NCI-H187 (cell line): Measurements from ENCODE around the gene TMTC2.
"Not testable (repeated sequence)": the region's sequence is repeated elsewhere in the genome, so short reads cannot be mapped to it uniquely, and the experiment has no call there.

Experiments used
- DNase-seq, 2 experiments: peaks; one replicate each; lab custom pipeline; 2025; lab: John Stamatoyannopoulos, UW

TMTC2 gene

DNA sequence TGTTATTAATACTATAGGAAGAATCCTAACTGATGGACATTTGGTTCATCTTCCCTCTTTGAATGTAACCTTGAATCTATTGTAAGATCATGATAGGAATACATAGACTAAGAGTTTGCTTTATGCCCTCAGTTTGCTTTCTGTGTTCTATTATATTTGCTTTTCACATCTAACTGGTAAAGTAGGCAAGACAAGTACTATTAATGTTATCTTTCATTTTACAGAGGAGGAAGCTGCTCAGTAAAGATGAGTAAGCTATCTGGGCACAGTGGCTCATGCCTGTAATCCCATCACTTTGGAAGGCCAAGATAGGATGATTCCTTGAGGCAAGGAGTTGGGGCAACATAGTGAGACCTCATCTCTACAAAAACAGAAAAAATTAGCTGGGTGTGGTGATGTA lies 103.0 kb downstream of the TMTC2 start:
- no peak for DNase-seq

- no peak for DNase-seq
Measured at GRCh38 chr12:82793751-82794281, 107.1 kb downstream of the TMTC2 start.

DNA sequence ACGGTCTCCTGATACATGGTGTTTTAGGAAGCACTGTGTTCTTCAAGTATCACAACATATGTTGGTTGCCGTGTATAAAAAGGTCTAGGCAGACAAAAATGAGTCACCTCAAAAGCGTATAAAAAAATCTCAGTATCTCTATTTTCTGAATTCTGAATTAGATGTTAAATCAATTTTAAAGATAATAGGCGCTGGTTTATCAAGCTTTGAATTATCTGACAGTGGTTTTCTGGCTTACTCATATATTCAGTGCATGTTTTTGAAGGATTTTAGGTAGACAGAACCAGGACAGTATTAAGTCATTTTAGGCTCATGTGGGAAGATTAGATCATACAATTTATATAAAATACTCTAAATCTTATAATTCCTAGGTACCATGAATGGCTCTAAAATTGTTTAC lies 110.8 kb downstream of the TMTC2 start:
- no peak for DNase-seq

DNA sequence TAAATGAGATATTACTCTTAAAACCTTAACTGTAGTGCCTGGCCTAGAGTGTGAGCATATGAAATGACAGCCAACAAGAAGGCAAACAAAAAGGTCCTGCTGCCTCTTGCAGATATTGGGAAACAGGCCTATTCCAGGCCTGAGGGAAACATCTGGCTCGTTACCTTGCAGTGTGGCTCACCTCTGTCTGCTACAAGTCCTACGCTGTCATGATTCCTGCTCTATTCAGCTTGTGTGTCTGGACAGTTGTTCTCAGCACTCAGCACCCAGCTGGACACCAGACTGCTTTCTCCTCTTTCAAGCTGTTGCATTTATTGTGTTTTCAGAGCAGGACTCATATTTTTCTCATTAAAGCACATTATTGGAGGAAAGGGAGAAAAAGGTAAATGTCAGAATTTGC lies 113.5 kb downstream of the TMTC2 start:
- no peak for DNase-seq

DNA sequence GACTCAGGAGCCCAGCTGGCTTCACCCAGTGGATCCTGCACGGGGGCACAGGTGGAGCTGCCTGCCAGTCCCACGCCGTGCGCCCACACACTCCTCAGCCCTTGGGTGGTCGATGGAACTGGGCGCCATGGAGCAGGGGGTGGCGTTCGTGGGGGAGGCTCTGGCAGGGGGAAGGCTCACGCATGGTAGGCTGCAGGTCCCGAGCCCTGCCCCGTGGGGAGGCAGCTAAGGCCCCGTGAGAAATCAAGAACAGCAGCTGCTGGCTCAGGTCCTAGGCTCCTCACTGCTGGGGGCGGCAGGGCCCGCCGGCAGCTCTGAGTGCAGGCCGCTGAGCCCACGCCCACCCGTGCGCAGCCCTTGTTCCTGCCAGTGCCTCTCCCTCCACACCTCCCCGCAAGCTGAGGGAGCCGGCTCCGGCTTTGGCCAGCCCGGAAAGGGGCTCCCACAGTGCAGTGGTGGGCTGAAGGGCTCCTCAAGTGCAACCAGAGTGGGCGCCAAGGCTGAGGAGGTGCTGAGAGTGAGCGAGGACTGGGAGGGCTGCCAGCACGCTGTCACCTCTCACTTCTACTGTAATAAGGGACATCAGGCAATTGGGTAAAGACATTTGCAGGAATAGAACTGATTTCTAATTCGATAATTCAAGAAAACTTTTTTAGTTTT lies 115.4 kb downstream of the TMTC2 start:
- DNase-seq: no peak

- no peak for DNase-seq
Measured at GRCh38 chr12:82803201-82803600, 116.5 kb downstream of the TMTC2 start.

DNA sequence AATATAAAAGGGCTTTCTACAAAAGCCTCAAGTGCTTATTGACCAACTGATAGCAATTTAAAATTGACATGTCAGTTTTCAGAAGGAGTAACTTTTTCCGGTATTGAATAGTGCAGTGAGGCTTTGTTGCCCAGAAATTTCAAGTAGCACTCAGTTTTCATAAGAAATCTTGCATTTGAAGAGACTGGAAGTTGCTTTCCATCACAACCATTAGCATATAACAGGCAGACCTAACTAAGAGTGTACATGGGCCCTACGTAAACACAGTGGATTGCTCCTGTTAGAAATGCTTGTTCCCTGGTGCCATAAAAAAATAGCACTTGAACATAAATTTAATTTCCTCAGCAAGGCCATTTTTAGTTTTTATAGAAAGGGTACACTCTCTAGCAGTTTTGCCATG lies 117.9 kb downstream of the TMTC2 start:
- DNase-seq: no peak

GRCh38 chr12:82805004-82805403 lies 118.3 kb downstream of the TMTC2 start:
- DNase-seq: not testable (repeated sequence)

- no peak for DNase-seq
Measured at GRCh38 chr12:82805812-82806497, 119.2 kb downstream of the TMTC2 start.

- no peak for DNase-seq
Measured at GRCh38 chr12:82807132-82807737, 120.5 kb downstream of the TMTC2 start.

GRCh38 chr12:82810568-82810967 lies 123.9 kb downstream of the TMTC2 start:
- no peak for DNase-seq

GRCh38 chr12:82817368-82817767 lies 130.7 kb downstream of the TMTC2 start:
- DNase-seq: no peak

DNA sequence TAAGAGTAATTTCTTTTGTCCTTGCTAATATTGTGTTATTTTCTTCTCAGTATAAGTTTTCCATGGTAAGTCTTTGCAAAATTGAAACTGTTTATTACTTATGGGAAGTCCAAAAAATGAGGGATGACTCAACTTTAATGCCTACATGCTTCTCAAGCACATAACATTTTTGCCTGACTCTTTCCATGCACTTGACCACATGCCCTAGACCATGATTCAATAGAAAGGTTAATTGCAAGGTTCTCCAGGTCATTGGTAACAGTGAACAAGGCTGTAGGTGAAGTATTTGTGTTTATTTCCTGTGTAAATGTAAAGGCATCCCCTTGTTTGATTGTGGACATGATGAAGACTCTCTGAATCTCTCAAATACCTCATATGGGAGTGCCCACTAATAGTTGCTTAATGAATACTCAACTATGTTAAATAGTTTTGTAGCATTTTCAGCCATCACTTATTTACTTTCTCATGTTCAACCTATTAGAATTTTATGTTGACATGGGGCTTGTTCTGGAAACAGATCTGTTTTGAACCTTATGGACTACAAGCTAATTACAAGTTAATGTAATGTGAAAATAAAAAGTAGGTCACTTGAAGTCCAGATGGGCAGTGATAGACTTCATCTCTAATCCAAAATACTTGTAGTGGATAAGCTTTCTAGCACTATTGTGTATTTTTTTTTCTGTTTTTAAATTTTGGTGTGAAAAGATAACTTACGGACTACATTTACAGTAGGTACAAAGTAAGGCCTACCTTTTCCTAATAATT lies 131.7 kb downstream of the TMTC2 start:
- DNase-seq: no peak

DNA sequence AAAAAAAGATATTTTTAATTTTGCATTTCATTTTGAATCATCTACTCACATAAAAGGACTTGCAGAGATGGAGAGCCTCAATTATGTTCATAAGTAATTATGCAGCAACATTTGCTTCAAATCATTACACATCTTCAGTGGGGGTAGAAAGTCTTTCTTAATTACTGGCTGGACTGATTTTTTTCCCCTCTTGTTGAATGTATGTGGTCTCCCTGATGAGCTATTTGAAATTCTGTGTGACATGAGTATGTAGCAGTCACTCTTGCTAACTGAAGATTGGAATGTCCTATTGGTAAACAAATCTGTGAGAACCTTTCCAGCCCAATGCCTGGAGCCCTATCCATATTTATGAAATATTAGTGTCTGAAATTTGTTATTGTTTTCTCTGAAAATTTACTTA lies 139.8 kb downstream of the TMTC2 start:
- no peak for DNase-seq

- DNase-seq: no peak
Measured at GRCh38 chr12:82832096-82832495, 145.4 kb downstream of the TMTC2 start.

DNA sequence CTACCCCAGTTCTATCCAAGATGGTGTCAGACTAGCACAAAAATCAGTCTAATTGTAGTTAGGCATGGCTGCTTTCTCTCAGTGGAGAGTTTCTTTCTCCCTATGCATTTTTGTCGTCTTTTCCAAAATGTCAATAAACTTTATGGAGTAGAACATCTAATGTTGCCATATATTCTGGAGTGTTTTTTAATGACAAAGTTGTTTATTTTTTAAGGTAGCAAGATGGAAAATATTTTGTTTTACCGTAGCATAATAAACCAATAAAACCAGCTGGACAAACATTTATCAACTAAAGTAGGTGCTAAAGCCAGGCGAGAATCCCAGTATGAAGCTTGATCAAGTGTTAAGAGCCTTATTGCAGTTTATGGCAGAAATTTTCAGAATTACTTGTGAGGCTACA lies 146.3 kb downstream of the TMTC2 start:
- no peak for DNase-seq

DNA sequence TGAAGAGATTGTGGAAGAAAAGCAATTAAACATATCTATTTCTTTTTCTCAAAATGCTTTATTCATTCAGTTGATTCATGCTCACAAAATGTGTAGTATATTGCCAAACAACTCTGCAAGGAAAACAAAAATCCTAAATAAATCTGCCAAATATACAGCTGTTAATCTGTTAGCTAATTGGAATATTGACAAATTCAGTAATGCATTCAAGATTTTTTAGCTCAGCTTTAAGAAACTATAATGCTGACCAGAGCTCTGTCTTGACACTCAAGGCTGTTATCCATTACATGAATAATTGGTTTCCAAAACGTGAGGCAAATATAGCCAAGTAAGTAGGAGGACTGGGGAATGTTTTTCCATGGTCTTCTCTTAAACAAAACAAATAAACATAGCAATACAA lies 146.8 kb downstream of the TMTC2 start:
- no peak for DNase-seq

DNA sequence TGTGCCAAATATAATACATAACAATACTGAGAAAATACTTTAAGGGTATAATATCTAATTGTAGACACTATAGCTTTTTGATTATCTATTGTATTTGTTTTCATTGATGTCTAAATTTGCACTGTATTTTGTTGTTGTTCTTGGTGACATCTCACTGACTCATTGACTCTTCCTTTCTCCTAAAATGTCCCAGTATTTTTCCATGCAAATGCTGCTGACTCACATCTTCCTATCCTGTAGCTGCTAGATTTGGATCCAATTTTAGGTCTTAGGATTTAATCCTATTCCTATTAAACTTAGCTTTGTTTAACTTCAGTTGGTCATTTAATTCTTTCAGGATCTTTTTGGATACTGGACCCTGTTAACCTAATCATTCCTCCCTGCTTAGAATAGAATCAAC lies 148.5 kb downstream of the TMTC2 start:
- DNase-seq: no peak

- no peak for DNase-seq
Measured at GRCh38 chr12:82838131-82838551, 151.4 kb downstream of the TMTC2 start.

DNA sequence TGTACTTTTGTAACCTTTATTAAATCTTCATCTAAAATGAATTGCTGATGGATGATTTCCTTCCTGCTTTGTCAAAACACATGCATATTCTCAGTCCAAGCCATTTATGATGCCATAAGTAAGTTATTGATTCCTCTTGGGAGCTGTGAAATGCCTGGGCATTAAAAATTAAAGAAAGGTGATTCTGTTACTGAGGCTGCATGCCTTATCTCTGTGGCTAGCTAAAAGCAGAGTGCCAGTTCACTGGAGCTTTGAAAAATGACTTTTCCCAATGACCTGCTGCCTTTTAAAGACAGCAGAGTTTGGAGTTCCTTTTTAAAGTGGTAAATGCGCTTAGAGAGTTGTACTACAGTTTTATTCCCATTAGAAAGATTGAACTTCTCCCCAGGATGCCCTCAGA lies 152.1 kb downstream of the TMTC2 start:
- DNase-seq: no peak

- no peak for DNase-seq
Measured at GRCh38 chr12:82839796-82840195, 153.1 kb downstream of the TMTC2 start.

DNA sequence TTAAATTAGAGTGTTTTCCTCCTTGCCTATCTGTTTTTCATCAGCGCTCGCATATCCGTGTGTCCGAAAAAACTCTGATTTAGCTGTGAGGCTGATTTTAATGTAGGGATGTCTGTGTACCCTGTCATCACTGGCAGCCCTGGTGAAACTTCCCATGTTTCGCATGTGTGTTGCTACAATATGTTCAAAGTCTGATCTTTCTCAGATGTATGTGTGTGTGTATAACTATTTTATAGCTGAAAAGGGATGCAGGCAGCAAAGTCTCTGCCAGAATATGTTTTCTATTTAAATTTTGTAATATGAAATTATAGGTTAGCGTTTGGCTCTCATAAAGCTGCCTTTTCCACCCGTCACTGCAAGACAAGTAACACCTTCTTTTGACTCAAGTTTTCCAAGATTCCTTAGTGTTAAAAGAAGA lies 154.8 kb downstream of the TMTC2 start:
- no peak for DNase-seq
